CD4-positive, alpha-beta T cell (primary cell): ENCODE measurements around the gene MRPL1. TPM values are rescaled to one million over a fixed set of nuclear protein-coding genes. Genes with fewer than 3 reads are reported as not detected.
A peak's percentile ranks its signal among the peaks of the same experiment; 100 is the strongest.

Experiments used
- ATAC-seq: fragments of 200-7000 bp; cut with Tn5 transposase; one replicate; pipeline ENCODE4 v1.10.0; 2022; ENCODE audit warnings: mild to moderate bottlenecking; ENCODE audit not compliant: poor library complexity
- CTCF ChIA-PET: fragments of 350-600 bp; sonication (Branson Sonifier 250); formaldehyde crosslinking; loops from one replicate; lab custom pipeline; 2021; ENCODE audit warnings: antibody characterized with exemption, inconsistent platforms; lab: Charles Lee
- POLR2A ChIA-PET: fragments of 350-600 bp; sonication (Branson Sonifier 250); formaldehyde crosslinking; loops from one replicate; lab custom pipeline; 2021; ENCODE audit warnings: antibody characterized with exemption, inconsistent platforms; lab: Charles Lee
- DNase-seq, 14 experiments: peaks; one replicate each; pipeline ENCODE4 v3.0.0-alpha.2; 2013 to 2020; ENCODE audit warnings: mixed read lengths in 2 of 14
- H3K27ac ChIP-seq, 2 donors: one replicate each; pipeline versions ENCODE4 v1.5.1 to v1.7.0; 2013; ENCODE audit warnings: low read length in 2 of 2, low read depth in 1 of 2, mild to moderate bottlenecking in 1 of 2
- H3K27me3 ChIP-seq, 2 experiments: 1 replicate in 1 of 2; 2 replicates in 1 of 2; pipeline versions ENCODE4 v1.6.1 to v1.7.0; 2013; ENCODE audit warnings: low read length in 2 of 2, control low read depth in 1 of 2, mild to moderate bottlenecking in 1 of 2, moderate library complexity in 1 of 2; ENCODE audit not compliant: insufficient read depth in 2 of 2, control insufficient read depth in 1 of 2
- H3K36me3 ChIP-seq: one replicate; pipeline ENCODE4 v1.6.1; 2013; ENCODE audit warnings: low read length, control low read depth; ENCODE audit not compliant: insufficient read depth
- H3K4me1 ChIP-seq: one replicate; pipeline ENCODE4 v1.6.1; 2013; ENCODE audit warnings: low read length, control low read depth; ENCODE audit not compliant: insufficient read depth
- H3K4me3 ChIP-seq: one replicate; pipeline ENCODE4 v1.5.1; 2013; ENCODE audit warnings: mild to moderate bottlenecking, low read length, moderate library complexity
- H3K9me3 ChIP-seq, 2 experiments: 1 replicate in 1 of 2; 2 replicates in 1 of 2; pipeline versions ENCODE4 v1.6.1 to v1.7.0; 2013; ENCODE audit warnings: low read length in 2 of 2, mild to moderate bottlenecking in 2 of 2, control low read depth in 1 of 2, moderate library complexity in 1 of 2; ENCODE audit not compliant: control insufficient read depth in 1 of 2, insufficient read depth in 1 of 2
- H3K27ac Mint-ChIP-seq: one replicate; pipeline ENCODE4 v1.8.0; 2020; ENCODE audit warnings: mixed read lengths
- H3K27me3 Mint-ChIP-seq: one replicate; pipeline ENCODE4 v1.8.0; 2021; ENCODE audit warnings: mixed read lengths
- H3K36me3 Mint-ChIP-seq: one replicate; pipeline ENCODE4 v1.8.0; 2021; ENCODE audit warnings: low read depth, mixed read lengths
- H3K4me1 Mint-ChIP-seq: one replicate; pipeline ENCODE4 v1.8.0; 2021; ENCODE audit warnings: low read depth, mixed read lengths
- H3K4me3 Mint-ChIP-seq: one replicate; pipeline ENCODE4 v1.8.0; 2020; ENCODE audit warnings: mild to moderate bottlenecking, mixed read lengths
- H3K9me3 Mint-ChIP-seq: one replicate; pipeline ENCODE4 v1.8.0; 2020; ENCODE audit warnings: mixed read lengths
- intact Hi-C, 2 experiments: fragments of 100-400 bp; cut with DNase I in 1 of 2; cut with micrococcal nuclease in 1 of 2; formaldehyde crosslinking; loops; one replicate each; pipeline versions ENCODE4 v1.15.1 to v1.9.0; 2023 to 2025; cut with DNase I, micrococcal nuclease
- total RNA-seq, 174 experiments: library from RNA in 2 of 174; stranded (reverse) in 2 of 174; gene quantifications; one replicate each; pipeline ENCODE4 v1.2.3 and lab custom pipeline; 2021 to 2026
- TF ChIP-seq, protein P1 (sequence below): fragments of 200-600 bp; IDR thresholded peaks from one replicate; pipeline ENCODE4 v1.8.0; 2022; ENCODE audit warnings: antibody characterized with exemption, mild to moderate bottlenecking

The MRPL1 gene
- total RNA-seq, 2 experiments from 2014 or later: 14.8 to 17.5 TPM

DNA sequence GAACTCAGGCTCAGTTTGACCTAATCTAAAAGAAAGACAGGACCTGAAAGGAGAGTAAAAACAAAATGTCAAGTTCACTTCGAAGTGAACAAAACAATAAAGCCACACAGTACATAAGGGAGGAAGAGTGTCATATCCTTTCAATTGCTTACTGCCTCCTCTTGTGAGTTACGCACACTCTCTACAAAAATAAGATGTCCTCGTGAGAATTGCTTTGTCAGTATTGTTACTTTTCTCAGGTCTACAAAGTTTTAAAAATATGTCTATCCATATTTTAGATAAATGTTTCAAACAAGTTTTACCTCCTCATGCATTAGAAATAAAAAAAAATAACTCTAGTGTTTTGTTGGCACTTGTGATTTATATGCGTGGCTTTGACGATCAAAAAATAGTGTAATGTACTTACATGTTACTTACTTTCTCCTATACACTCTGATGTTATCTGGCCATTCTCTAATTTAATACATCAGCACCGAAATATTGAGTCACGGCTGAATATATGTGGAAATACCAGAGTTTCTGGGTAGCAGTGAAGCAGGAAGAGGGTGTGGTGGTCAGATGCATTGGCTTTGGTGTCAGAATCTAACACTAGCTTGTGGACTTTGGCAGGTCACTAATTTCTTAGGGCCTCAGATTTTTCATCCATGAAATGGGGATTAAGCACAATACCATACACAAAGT, 8.1 kb upstream of the MRPL1 start:
- Mint-ChIP-seq H3K9me3 (no peaks in the 10 kb centered on the region), H3K36me3 (no peaks in the 10 kb centered on the region), H3K27me3 (no peaks in the 10 kb centered on the region), H3K27ac (peak overlapping the region; percentile 95), H3K4me3 (peak overlapping the region; percentile 83), H3K4me1 (peaks cover 63% of the 10 kb centered on the region)
- POLR2A ChIA-PET: interaction anchor here (0.7 to 17.1 kb wide), 4 partner anchors 8 to 101 kb away, joined by 3 to 1450 read pairs (median 90); partner anchors contain the start of genes CNOT6L and MRPL1
- Histone ChIP-seq H3K27ac (peak overlapping the region; percentile 69 to 94), H3K9me3 (no peaks in the 10 kb centered on the region), H3K4me1 (peaks cover 50% of the 10 kb centered on the region), H3K27me3 (no peaks in the 10 kb centered on the region), H3K36me3 (no peaks in the 10 kb centered on the region), H3K4me3 (peak overlapping the region; percentile 29)
- CTCF ChIA-PET: interaction anchor here (1.0 kb wide), 1 partner anchor 119 kb away, joined by 3 read pairs; no protein-coding TSS in a partner anchor
- intact Hi-C loops: loop anchor here in 1 of 2 experiments (1.0 kb wide), 2 partner anchors 8 to 34 kb away; partner anchors contain the start of gene MRPL1
- ATAC-seq (peak; percentile 74), DNase-seq (peak in 3 of 14 experiments; percentile 74 to 85 (median 78))
- TF ChIP-seq, protein P1, sequence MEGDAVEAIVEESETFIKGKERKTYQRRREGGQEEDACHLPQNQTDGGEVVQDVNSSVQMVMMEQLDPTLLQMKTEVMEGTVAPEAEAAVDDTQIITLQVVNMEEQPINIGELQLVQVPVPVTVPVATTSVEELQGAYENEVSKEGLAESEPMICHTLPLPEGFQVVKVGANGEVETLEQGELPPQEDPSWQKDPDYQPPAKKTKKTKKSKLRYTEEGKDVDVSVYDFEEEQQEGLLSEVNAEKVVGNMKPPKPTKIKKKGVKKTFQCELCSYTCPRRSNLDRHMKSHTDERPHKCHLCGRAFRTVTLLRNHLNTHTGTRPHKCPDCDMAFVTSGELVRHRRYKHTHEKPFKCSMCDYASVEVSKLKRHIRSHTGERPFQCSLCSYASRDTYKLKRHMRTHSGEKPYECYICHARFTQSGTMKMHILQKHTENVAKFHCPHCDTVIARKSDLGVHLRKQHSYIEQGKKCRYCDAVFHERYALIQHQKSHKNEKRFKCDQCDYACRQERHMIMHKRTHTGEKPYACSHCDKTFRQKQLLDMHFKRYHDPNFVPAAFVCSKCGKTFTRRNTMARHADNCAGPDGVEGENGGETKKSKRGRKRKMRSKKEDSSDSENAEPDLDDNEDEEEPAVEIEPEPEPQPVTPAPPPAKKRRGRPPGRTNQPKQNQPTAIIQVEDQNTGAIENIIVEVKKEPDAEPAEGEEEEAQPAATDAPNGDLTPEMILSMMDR: no peak

- TF ChIP-seq, protein P1: no peak
- no peaks in the 10 kb centered on the region for H3K27me3 Mint-ChIP-seq
- intact Hi-C loops: no loop called here
- peak overlapping the region; percentile 23 for H3K4me3 Mint-ChIP-seq
- peak overlapping the region; percentile 1 to 34 for H3K27ac ChIP-seq
- POLR2A ChIA-PET: interaction anchor here (1.8 to 17.1 kb wide), 2 partner anchors 35 to 55 kb away, joined by 8 to 1450 read pairs; partner anchors contain the start of gene CNOT6L
- no peaks in the 10 kb centered on the region for H3K9me3 Mint-ChIP-seq
- ATAC-seq (no peak), DNase-seq (no peak)
- H3K27me3 ChIP-seq: no peaks in the 10 kb centered on the region
- H3K4me3 ChIP-seq: no peak overlapping the region
- H3K4me1 Mint-ChIP-seq: peaks cover 73% of the 10 kb centered on the region
- H3K9me3 ChIP-seq: no peaks in the 10 kb centered on the region
- H3K27ac Mint-ChIP-seq: peak overlapping the region; percentile 99
- CTCF ChIA-PET: interaction anchor here (2.6 kb wide), 1 partner anchor 36 kb away, joined by 11 read pairs; the partner anchor contains the start of gene CNOT6L
- H3K36me3 ChIP-seq: no peaks in the 10 kb centered on the region
- no peaks in the 10 kb centered on the region for H3K36me3 Mint-ChIP-seq
- peaks cover 60% of the 10 kb centered on the region for H3K4me1 ChIP-seq
Observed at GRCh38 chr4:77856152-77856551, 6.5 kb upstream of the MRPL1 start.

DNA sequence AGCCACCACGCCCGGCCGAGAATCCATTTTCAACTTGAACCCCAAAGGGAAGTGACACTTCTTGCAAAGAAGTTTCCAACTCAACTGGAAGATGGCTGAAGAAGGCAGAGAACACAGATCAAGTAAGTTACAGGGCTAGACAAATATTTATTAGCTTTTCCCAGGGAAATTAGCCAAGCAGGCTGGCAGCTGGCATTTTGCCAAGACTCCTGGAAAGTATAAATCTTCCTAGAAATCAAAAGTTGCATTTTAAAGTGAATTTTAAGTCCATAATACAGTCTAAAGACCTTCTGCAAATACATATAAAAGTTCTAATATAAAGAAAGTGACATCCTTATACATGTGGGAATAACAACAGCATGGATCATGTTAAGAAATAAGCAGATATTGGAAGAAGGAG, 3.4 kb upstream of the MRPL1 start:
- peaks cover 7% of the 10 kb centered on the region for H3K27me3 Mint-ChIP-seq
- H3K4me3 ChIP-seq: no peak overlapping the region
- no peak overlapping the region for H3K4me3 Mint-ChIP-seq
- ATAC-seq: no peak
- H3K9me3 Mint-ChIP-seq: no peaks in the 10 kb centered on the region
- intact Hi-C loops: no loop called here
- H3K4me1 ChIP-seq: peaks cover 57% of the 10 kb centered on the region
- H3K36me3 Mint-ChIP-seq: peaks cover 21% of the 10 kb centered on the region
- no peaks in the 10 kb centered on the region for H3K27me3 ChIP-seq
- no peak for DNase-seq
- H3K36me3 ChIP-seq: no peaks in the 10 kb centered on the region
- POLR2A ChIA-PET: interaction anchor here (0.8 to 17.1 kb wide), 2 partner anchors 38 to 58 kb away, joined by 3 to 1450 read pairs; partner anchors contain the start of gene CNOT6L
- CTCF ChIA-PET: interaction anchor here (0.9 to 2.4 kb wide), 3 partner anchors 39 to 60 kb away, joined by 4 to 8 read pairs (median 4); no protein-coding TSS in a partner anchor
- no peak overlapping the region for H3K27ac ChIP-seq
- TF ChIP-seq, protein P1: no peak
- H3K4me1 Mint-ChIP-seq: peaks cover 75% of the 10 kb centered on the region
- H3K9me3 ChIP-seq: no peaks in the 10 kb centered on the region
- peak overlapping the region; percentile 99 for H3K27ac Mint-ChIP-seq
